NCI-H524 (cell line): ENCODE results near the gene TXNDC16.
A peak's percentile ranks its signal among the peaks of the same experiment; 100 is the strongest.
"Not testable (repeated sequence)": the region's sequence is repeated elsewhere in the genome, so short reads cannot be mapped to it uniquely, and the experiment has no call there.

Source experiments
- DNase-seq, 2 experiments: peaks; one replicate each; lab custom pipeline; 2025; lab: John Stamatoyannopoulos, UW

TXNDC16 gene, protein sequence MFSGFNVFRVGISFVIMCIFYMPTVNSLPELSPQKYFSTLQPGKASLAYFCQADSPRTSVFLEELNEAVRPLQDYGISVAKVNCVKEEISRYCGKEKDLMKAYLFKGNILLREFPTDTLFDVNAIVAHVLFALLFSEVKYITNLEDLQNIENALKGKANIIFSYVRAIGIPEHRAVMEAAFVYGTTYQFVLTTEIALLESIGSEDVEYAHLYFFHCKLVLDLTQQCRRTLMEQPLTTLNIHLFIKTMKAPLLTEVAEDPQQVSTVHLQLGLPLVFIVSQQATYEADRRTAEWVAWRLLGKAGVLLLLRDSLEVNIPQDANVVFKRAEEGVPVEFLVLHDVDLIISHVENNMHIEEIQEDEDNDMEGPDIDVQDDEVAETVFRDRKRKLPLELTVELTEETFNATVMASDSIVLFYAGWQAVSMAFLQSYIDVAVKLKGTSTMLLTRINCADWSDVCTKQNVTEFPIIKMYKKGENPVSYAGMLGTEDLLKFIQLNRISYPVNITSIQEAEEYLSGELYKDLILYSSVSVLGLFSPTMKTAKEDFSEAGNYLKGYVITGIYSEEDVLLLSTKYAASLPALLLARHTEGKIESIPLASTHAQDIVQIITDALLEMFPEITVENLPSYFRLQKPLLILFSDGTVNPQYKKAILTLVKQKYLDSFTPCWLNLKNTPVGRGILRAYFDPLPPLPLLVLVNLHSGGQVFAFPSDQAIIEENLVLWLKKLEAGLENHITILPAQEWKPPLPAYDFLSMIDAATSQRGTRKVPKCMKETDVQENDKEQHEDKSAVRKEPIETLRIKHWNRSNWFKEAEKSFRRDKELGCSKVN

DNA sequence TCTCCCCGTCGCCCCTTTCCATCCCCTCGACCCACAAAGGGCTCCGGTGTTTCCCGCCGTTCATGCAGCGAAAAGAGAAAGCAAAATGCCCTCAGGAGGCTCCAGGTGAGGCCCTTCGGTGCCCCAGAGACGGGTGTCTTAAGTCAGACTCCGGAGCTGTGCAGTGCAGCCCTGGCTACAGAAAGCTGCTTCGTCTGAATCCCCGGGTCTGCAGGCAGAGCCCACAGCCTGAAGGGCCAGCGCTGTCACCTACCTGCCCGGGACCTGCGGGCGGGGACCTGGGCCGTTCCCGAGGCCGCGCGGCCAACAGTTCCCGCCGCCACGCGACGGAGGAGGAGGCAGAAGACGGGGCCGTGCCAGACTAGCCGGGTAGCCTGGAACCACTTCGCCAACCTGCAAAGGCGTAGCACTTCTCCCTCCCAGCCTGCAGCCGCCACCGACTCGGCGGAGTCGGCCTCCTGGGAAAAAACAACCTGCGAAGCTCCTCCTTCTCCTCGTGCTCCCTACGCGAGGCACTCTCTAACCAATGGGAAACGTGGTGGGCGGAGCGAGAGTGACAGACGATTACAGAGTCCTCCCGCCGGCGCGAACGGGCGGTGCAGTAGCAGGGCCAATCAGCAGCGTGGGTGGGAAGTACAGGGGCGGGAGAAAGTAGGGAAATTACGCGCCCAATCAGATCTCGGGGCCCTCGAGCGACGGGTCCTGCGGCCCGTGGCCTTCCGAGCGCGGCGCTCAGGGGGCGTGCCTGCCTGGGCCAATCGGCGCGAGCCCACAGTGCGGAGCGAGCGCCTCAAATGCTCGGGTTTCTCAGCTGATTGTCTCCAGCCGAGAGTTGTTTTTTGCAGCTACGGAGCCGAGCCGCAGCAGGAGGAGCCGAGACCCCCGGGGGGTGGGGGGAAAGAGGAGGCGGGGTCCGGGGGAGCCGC, at the start of gene TXNDC16, which contains the start of gene GPR137C:
TSS of gene TXNDC16 (minus strand) at position 443 of the 926 bp plus-strand sequence. CDS start 8,948 bp downstream, outside the sequence.
TSS of gene GPR137C (plus strand) at position 774 of the 926 bp plus-strand sequence. CDS start 312 bp downstream, outside the sequence.
- DNase-seq = peak; percentile 100

DNA sequence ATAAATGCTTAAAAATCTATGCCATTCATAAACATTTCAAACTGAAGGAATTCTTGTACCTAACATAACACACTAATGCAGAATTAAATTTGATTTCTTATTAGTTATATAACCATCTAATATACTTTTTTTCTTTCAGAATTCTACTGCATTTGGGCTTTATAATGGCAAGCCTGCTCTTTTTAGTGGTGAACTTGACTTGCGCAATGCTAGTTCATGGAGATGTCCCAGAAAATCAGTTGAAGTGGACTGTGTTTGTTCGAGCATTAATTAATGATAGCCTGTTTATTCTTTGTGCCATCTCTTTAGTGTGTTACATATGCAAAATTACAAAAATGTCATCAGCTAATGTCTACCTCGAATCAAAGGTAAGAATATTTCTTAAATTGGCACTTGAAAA, 47.7 kb upstream of the TXNDC16 start:
- no peak for DNase-seq

DNA sequence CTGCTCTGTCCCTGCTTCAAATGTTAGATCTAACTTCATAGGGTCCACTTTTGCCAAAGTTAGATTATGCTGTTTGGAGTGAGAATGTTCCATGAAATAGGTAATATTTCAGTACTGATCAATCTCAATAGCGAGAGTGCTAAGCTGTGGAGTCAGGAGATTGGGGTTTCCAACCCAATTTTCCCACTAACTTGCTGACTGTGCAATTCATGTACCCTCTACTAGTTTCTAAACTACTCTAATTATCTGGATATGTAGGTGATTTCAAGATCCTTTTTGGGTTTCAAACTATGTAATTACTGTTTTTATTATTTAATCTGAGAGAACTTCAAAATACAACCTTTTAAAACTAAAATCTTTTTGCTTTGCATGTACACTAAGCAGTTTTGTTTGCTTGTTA, 46.3 kb upstream of the TXNDC16 start:
- DNase-seq = no peak

DNA sequence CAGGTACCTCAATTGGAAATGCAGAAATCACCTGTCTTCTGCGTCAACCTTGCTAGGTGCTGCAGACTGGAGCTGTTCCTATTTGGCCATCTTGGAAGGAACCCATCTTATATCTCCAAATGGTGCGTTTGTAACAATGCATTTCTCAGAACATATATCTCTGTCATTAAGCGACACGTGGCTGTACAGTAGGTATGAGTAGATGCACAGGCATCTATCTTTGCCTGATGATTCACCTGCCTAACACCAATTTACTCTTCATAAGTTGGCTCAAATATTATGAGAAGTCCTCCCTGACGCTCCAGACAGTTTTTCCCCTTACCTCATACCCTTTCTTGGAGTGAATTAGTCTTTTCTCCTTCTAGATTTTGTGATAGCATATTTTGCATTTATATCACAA, 44.6 kb upstream of the TXNDC16 start:
- no peak for DNase-seq

DNA sequence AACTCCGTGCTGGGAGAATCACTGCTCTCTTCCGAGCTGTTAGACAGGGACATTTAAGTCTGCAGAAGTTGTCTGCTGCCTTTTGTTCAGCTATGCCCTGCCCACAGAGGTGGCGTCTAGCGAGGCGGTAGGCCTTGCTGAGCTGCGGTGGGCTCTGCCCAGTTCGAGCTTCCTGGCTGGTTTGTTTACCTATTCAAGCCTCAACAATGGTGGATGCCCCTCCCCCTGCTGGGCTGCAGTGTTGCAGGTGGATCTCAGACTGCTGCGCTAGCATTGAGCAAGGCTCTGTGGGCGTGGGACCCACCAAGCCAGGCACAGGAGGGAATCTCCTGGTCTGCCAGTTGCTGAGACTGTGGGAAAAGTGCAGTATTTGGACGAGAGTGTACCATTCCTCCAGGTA, 44.0 kb upstream of the TXNDC16 start:
- no peak for DNase-seq

DNA sequence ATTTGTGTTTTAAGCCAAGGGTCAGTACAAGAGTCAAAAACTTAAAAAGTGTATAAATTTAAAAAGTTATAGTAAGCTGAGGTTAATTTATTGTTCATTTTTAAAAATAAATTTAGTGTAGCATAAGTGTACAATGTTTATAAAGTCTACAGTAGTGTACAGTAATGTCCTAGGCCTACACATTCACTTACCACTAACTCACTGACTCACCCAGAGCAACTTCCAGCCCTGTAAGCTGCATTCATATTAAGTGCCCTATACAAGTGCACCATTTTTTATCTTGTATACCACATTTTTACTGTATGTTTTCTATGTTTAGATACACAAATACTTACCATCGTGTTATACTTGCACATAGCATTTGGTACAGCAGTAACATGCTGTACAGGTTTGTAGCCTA, 38.0 kb upstream of the TXNDC16 start:
- DNase-seq = no peak

DNA sequence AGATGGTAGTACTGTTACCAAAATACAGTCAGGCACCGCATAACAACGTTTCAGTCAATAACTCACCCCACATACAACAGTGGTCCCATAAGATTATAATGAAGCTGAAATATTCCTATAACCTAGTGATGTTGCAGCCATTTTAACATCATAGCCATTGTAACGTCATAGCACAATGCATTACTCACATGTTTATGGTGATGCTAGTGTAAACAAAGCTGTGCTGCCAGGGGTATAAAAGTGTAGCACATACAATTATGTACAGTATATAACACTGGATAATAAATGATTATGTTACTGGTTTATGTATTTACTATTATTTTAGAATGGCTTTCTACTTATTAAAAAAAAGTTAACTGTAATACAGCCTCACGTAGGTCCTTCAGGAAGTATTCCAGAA, 37.3 kb upstream of the TXNDC16 start:
- DNase-seq = no peak

DNA sequence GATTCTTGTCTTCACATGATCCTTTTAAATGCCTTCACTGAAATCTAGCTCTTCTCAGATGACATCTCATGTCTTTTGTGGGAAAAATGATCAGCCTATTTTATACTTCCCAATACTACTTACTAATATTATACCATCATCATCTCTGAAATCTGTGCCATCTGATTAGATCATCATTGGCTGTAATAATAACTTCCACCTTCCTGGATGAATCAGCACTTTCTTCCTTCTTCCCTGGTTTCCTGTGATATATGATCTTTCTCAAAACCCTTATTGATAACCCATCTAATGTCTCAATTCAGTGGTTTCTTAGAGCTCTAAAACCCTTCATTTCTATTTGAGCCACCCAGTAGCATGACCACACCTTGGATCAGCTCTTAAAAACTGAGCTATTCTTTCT, 31.2 kb upstream of the TXNDC16 start:
- no peak for DNase-seq

DNA sequence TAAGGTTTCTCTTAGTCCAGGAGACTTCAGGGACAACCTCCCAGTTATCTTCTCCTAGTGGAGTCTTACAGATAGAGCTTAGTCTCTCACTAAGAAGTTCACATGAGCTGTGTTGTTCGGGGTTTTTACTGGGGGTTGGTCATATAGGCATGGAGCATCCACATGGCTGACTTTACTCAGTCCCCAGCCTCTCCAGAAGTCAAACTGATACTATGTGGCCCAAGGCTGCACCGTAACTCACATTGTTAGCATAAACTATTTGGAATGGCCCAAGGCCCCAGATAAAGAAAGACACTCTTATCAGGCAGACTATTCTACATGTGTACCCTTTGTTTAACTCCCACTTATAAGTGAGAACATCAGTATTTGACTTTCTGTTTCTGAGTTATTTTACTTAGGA, 23.6 kb upstream of the TXNDC16 start:
- DNase-seq = no peak

DNA sequence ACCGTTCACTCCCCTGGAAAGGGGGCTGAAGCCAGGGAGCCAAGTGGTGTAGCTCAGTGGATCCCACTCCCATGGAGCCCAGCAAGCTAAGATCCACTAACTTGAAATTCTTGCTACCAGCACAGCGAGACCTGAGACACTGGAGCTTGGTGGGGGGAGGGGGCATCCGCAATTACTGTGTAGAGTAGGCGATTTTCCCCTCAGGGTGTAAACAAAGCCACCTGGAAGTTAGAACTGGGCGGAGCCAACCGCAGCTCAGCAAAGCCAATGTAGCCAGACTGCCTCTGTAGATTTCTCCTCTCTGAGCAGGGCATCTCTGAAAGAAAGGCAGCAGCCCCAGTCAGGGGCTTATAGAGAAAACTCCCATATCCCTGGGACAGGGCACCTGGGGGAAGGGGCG, 16.1 kb upstream of the TXNDC16 start:
- DNase-seq = not testable (repeated sequence)

DNA sequence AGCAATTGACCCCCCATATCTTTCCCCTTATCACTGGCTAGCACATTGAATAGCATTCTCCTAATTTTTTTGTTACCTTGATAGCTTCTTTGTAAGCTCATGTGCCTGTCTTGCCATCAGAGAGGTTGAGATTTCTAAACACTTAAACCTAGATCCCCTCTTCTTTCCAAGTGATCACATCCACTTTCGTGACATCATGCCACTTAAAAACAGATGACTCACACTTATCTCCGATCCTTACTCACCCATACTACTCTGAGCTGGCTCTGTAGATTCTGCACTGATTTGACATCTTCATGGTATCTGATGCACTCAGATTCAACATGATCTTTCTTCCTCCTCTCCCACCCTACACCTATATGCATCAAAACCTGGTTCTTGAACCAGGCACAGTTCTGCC, 10.8 kb upstream of the TXNDC16 start:
- DNase-seq = peak in 1 of 2 experiments; percentile 19

DNA sequence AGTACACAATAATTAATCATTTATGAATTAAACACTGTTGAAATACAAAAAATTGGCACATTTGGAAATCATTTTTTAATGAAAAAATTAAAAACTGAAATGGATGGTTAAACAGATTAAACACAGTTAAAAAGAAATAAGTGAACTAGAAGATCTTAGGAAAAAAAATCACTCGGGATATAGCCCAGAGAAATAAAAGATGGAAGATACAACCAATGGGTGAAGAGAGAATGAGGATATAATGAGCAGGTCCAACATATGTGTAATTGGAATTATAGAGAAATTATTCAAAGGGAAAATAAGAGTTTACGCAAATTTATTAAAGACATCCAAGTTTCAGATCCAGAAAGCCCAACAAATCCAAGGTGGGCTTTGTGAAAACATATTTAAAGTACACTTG, 6.4 kb upstream of the TXNDC16 start:
- DNase-seq = no peak

DNA sequence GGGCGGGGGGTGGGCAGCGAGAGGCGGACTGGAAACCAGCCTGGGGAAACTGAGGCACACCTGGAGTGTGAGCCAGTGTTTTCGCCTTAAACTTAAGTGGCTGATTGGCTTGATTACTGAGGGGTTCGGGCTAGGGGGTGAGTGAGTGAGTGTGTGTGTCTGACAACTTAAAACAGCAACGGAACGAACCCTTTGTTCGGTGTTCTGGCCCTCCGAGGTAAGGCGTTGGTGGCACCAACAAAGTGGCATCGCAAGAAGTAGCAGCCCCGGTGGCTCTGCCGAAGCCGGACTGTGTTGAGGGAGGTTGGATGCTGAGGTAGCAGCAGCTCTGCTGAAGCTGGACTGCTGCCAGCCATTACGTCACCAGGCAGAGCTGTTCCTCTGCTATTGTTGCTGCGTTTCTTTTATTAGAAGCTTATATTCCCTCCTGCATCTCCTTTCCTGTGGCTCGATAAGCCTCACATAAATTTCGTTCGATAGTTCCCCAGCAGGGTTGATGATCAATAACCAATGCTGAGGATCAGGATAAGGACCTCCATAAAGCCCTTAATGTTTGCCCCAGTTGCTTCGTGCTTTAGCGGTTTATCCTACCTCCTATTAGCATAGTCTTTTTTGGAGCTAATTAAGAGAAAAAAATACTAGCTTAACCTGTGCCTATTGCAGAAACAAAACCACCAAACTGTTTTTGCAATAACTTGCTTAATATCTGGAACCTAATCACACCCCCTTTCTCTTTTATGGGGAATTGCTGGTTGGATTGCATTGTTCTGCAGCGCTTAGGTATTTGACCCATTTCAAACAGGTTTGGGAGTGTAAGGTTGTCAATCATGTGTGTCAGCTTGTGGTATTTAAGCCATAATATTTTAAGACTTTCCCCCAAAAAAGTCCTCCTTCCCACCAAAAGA, 1.6 kb upstream of the TXNDC16 start:
- peak; percentile 70 to 94 for DNase-seq

DNA sequence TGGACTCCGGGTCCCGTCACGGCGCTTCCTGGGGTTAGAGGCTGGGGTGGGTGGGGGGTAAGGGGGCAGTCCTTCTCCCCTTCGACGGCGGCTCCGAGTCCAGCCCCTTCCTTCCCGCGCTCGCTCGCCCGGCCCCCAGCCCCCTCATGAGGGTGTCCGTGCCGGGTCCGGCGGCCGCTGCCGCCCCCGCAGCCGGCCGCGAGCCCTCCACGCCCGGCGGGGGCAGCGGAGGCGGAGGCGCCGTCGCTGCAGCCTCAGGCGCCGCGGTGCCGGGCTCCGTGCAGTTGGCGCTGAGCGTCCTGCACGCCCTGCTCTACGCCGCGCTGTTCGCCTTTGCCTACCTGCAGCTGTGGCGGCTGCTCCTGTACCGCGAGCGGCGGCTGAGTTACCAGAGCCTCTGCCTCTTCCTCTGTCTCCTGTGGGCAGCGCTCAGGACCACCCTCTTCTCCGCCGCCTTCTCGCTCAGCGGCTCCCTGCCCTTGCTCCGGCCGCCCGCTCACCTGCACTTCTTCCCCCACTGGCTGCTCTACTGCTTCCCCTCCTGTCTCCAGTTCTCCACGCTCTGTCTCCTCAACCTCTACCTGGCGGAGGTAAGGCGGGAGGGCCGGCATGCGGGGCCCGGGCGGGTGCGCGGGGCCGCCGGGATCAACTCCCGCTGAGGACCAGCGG, 831 bp upstream of the TXNDC16 start:
- peak in 1 of 2 experiments; percentile 57 for DNase-seq

DNA sequence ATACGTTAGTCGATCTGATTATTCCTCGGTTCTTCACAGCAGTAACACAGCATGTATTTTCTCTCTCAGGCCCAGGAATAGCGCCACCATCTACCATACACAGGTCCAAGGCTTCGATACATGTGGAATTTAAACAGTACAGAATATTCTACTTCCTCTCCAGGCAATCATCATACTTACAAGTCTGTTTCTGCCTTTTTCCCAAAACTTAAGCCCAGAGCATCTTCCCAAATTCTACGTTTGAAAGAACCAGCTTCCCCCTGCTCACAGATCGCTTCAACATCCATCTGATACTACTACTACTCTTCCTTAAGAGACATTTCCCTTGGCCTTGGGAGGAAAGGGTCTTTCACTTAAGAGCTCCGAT, 626 bp downstream of the TXNDC16 start:
- DNase-seq = peak; percentile 63 to 74

DNA sequence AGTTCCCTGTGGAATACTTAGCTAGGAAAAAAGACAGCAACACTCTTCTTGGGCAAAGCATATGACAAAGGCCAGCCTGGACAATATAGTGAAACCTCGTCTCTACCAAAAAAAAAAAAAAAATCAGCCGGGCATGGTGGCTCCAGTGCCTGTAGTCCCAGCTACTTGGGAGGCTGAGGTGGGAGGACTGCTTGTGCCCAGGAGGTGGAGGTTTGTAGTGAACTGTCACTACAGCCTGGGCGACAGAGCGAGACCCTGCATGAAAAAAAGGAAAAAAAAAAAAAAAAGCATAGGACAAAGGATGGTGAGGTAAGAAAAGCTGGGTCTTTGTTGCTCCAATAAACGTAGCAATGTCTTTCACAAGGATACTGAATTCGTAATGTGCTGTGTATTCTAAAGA, 1.1 kb downstream of the TXNDC16 start:
- DNase-seq = no peak

DNA sequence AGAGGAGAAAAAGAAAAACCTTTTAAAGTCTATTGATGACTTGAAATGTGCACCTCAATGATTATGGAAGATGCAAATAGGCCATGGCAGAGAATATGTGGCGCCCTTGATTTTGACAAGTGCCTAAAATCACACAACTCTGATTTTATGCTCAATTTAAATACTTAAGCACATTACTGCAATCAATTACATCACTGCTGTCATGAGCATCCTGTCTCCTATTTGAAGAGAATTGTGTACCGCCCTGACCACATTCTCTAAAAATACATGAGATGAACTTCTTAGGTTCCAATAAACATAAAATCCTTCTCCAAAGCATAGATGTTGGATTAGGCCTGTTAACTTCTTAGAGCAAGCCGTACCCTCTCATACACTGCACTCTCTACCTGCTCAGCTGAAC, 1.6 kb downstream of the TXNDC16 start:
- DNase-seq = no peak

DNA sequence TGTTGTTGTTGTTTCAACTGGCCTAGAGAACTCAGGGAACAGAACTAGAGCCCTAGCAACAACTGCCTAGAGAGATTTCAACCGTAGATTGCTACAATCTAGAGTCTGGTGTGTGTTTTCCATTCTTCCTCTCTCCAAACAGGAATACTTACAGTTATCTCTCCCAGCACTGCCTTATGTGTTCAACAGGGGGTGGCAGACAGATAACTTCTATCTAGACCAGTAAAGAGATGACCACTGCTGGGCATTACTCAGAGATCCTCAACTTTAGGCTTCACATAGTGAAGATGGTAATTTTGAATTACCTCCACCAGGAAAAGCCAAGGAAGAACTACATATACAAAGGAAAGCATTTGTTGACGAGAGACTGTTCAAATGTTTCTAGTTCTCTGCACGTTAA, 4.8 kb downstream of the TXNDC16 start:
- no peak for DNase-seq

DNA sequence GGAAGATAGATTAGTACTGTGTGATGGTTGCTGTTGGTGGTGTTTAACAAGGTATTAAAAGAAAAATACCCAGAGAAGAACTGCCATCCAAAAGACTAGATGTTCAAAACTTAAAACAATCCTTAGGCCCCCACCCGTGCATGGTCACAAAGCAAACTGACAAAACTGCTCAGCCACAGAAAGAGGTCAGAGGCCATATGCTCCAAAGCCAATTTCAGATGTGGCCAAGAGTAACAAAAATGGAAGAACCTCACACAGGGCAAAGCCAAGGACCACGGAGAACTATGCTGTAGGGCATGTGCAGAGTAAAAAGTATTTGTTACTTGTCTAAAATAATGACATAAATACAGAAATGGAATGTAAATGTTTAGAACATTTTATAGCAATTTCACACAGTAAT, 5.3 kb downstream of the TXNDC16 start:
- no peak for DNase-seq

DNA sequence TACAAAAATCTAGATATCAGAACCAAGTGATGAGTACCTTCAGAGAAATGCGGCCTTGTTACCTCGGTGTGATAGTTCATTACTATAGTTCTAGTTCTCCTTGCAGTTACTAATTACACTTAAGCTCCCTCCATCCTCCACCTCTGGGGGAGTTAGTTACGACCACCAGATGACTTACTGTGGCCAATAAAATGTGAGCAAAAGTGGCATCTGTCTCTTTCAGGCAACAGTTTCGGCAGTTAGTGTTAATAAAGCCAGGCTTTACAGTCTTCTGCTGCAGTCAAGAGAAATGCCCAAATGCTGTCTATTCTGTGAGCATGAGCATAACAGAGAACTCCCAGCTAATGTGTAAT, 6.0 kb downstream of the TXNDC16 start:
- DNase-seq = peak in 1 of 2 experiments; percentile 14
